ENCODE data around the gene RNF123. TPM values are rescaled to one million over a fixed set of nuclear protein-coding genes. Genes with fewer than 3 reads are reported as not detected.

The RNF123 gene
- total and polyA plus RNA-seq, 10 of the 15 experiments (the other 5 are each of a cell fraction or from before 2014, with no cell fraction given) = 4.2 to 31.5 (median 17.6) TPM

DNA sequence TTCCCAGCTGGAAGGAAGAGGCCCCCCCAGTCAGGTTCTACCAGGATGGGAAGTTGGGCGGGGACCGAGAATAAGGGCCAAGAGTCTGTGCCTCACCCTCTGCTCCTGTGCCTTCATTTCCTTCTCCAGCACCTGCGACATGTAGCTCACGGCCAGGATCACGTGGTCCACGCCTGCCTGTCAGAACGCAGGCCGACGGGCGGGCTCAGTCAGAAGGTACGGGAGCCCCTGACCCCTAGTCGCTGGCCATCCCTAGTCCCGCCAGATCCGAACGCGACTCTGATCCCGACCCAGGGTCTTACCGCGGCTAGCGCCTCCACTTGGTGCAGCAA is 33.9 kb downstream of the RNF123 start (continued):
- TF ChIP-seq IRF5 (IDR thresholded peaks at IDR 0.05; ENCODE audit: borderline replicate concordance) (no peak), SMC3 (IDR thresholded peaks at IDR 0.05; ENCODE audit: borderline replicate concordance, low read length) (no peak), MAX (IDR thresholded peaks at IDR 0.05; ENCODE audit: low read depth, low read length) (peak; percentile 70; the same call in 1 of the 2 replicates), ZBED1 (IDR thresholded peaks at IDR 0.05; ENCODE audit: borderline replicate concordance) (no peak), BHLHE40 (IDR thresholded peaks at IDR 0.05; ENCODE audit: borderline replicate concordance in 1 of 2, low read depth in 2 of 2, low read length in 1 of 2) (peak; percentile 10 to 38; a peak in 1 of 4 replicates), JUNB (IDR thresholded peaks at IDR 0.05) (no peak), ZNF687 (IDR thresholded peaks at IDR 0.05) (0 out of 2 replicates have a peak, but pooled peaks have one; percentile 30), ASH2L (IDR thresholded peaks at IDR 0.05; ENCODE audit: borderline replicate concordance, low read depth) (no peak)
- TF ChIP-seq, protein P1, sequence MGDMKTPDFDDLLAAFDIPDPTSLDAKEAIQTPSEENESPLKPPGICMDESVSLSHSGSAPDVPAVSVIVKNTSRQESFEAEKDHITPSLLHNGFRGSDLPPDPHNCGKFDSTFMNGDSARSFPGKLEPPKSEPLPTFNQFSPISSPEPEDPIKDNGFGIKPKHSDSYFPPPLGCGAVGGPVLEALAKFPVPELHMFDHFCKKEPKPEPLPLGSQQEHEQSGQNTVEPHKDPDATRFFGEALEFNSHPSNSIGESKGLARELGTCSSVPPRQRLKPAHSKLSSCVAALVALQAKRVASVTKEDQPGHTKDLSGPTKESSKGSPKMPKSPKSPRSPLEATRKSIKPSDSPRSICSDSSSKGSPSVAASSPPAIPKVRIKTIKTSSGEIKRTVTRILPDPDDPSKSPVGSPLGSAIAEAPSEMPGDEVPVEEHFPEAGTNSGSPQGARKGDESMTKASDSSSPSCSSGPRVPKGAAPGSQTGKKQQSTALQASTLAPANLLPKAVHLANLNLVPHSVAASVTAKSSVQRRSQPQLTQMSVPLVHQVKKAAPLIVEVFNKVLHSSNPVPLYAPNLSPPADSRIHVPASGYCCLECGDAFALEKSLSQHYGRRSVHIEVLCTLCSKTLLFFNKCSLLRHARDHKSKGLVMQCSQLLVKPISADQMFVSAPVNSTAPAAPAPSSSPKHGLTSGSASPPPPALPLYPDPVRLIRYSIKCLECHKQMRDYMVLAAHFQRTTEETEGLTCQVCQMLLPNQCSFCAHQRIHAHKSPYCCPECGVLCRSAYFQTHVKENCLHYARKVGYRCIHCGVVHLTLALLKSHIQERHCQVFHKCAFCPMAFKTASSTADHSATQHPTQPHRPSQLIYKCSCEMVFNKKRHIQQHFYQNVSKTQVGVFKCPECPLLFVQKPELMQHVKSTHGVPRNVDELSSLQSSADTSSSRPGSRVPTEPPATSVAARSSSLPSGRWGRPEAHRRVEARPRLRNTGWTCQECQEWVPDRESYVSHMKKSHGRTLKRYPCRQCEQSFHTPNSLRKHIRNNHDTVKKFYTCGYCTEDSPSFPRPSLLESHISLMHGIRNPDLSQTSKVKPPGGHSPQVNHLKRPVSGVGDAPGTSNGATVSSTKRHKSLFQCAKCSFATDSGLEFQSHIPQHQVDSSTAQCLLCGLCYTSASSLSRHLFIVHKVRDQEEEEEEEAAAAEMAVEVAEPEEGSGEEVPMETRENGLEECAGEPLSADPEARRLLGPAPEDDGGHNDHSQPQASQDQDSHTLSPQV (IDR thresholded peaks at IDR 0.05) = no peak
